Aorta (tissue), 5 donors: ENCODE data around the gene FAM83F. TPM values are rescaled to one million over a fixed set of nuclear protein-coding genes. Genes with fewer than 3 reads are reported as not detected.

ENCODE experiments used
- ATAC-seq: fragments of 200-7000 bp; cut with Tn5 transposase; one replicate; pipeline ENCODE4 v1.9.1; 2022; ENCODE audit warnings: moderate library complexity; ENCODE audit not compliant: low FRiP score
- DNase-seq, 2 donors: peaks; one replicate each; pipeline ENCODE4 v3.0.0-alpha.2; 2020
- H3K27ac ChIP-seq, 2 donors: one replicate each; pipeline ENCODE4 v1.5.1; 2013; ENCODE audit warnings: low read length in 2 of 2, mild to moderate bottlenecking in 2 of 2, moderate library complexity in 2 of 2, control low read depth in 1 of 2, inconsistent platforms in 1 of 2, low read depth in 1 of 2
- H3K27me3 ChIP-seq, 2 donors: one replicate each; pipeline ENCODE4 v1.6.1; 2013; ENCODE audit warnings: control low read depth in 1 of 2, low read length in 1 of 2, mild to moderate bottlenecking in 1 of 2, moderate library complexity in 1 of 2; ENCODE audit not compliant: insufficient read depth in 2 of 2, control insufficient read depth in 1 of 2
- H3K36me3 ChIP-seq, 2 donors: one replicate each; pipeline ENCODE4 v1.6.1; 2013; ENCODE audit warnings: control low read depth in 1 of 2, low read length in 1 of 2, mild to moderate bottlenecking in 1 of 2; ENCODE audit not compliant: insufficient read depth in 2 of 2, control insufficient read depth in 1 of 2
- H3K4me1 ChIP-seq, 2 donors: one replicate each; pipeline ENCODE4 v1.6.1; 2013; ENCODE audit warnings: low read length in 2 of 2, control low read depth in 1 of 2, mild to moderate bottlenecking in 1 of 2, moderate library complexity in 1 of 2; ENCODE audit not compliant: insufficient read depth in 2 of 2, control insufficient read depth in 1 of 2
- H3K4me3 ChIP-seq, 2 donors: one replicate each; pipeline ENCODE4 v1.5.1; 2013; ENCODE audit warnings: low read length in 2 of 2, control low read depth in 1 of 2, mild to moderate bottlenecking in 1 of 2
- H3K9me3 ChIP-seq: one replicate; pipeline ENCODE4 v1.6.1; 2013; ENCODE audit warnings: mild to moderate bottlenecking, low read length; ENCODE audit not compliant: control insufficient read depth
- WGBS, 2 donors: extraction: QIAGEN DNeasy Blood & Tissue Kit; methylation state at CpG; one replicate each; pipeline ENCODE4 v1.1.7; 2013; 5-methylcytosine and 5-hydroxymethylcytosine counted together
- intact Hi-C, 2 donors: fragments of 100-400 bp; cut with DNase I; formaldehyde crosslinking; loops; one replicate each; pipeline versions ENCODE4 v1.14.2 to v1.15.0; 2022
- polyA plus RNA-seq, 2 donors: library from polyadenylated mRNA; stranded (reverse); fragments of 200-250 nt; gene quantifications; one replicate each; pipeline ENCODE4 v1.2.3, GENCODE V29; 2013
- total RNA-seq, 2 donors: library from RNA; stranded (reverse); fragmentation: NEBNext Ultra II Directional; extraction: Animal tissue kit (Norgen Biotek cat#: 25700); gene quantifications; one replicate each; pipeline ENCODE4 v1.2.1, GENCODE V29; 2021
- donor health status: healthy with polysubstance abuse.
- donor health status: Bipolar disorder and iron deficiency.
- donor health status: DM: no; HTN: no; CAD: no.
- donor health status: DM: no; HTN: no; CAD: no.
- donor health status: DM: yes; HTN: yes; CAD: no.

Gene FAM83F
- total and polyA plus RNA-seq, 4 donors = 0.15 to 0.88 (median 0.84) TPM; not detected in 1

- ATAC-seq (no peak), DNase-seq (no peak)
- no peaks in the 10 kb centered on the region for H3K27me3 ChIP-seq
- no peak overlapping the region for H3K4me3 ChIP-seq
- no peaks in the 10 kb centered on the region for H3K9me3 ChIP-seq
- intact Hi-C loops = loop anchor here (5.0 to 10.0 kb wide), 3 partner anchors 233 to 303 kb away; partner anchors contain the start of gene ADSL (in 1 of the 2)
- no peak overlapping the region for H3K27ac ChIP-seq
- H3K36me3 ChIP-seq = no peaks in the 10 kb centered on the region
- H3K4me1 ChIP-seq = peaks cover 0 to 2% of the 10 kb centered on the region in 2 donors
- 63 to 68% methylated on average over 8 of the region's 8 CpGs for WGBS, 2 donors
Measured at GRCh38 chr22:40041366-40042137, 46.8 kb downstream of the FAM83F start.

DNA sequence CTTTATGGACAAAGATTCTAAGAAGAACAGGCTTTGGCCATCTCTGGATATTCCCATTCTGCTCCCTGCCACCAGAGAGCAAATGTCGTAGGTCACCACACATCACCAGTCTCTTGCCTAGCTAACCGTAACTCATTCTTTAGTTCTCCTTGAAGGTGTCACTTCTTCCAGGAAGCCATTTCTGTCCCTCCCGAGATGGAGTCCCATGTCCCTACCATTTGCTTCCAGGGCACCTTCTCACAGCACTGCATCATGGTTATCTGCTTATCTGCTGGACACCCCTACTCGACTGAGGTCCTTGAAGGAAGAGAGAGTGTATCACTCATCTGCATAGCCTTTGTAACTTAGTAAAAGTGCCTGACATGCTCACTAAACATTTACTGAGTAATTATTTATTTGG, 47.6 kb downstream of the FAM83F start:
- no peaks in the 10 kb centered on the region for H3K9me3 ChIP-seq
- no peak overlapping the region for H3K27ac ChIP-seq
- no peaks in the 10 kb centered on the region for H3K36me3 ChIP-seq
- no peak for DNase-seq
- 83 to 85% methylated on average over 4 of the region's 4 CpGs for WGBS, 2 donors
- no peaks in the 10 kb centered on the region for H3K27me3 ChIP-seq
- no peak overlapping the region for H3K4me3 ChIP-seq
- intact Hi-C loops = loop anchor here (5.0 to 10.0 kb wide), 3 partner anchors 232 to 302 kb away; partner anchors contain the start of gene ADSL (in 1 of the 2)
- ATAC-seq = no peak
- H3K4me1 ChIP-seq = peaks cover 0 to 2% of the 10 kb centered on the region in 2 donors

- ATAC-seq (peak; percentile 24), DNase-seq (no peak)
- intact Hi-C loops = loop anchor here (5.0 to 10.0 kb wide), 3 partner anchors 232 to 302 kb away; partner anchors contain the start of gene ADSL (in 1 of the 2)
- Histone ChIP-seq H3K27ac (no peak overlapping the region), H3K36me3 (no peaks in the 10 kb centered on the region), H3K9me3 (no peaks in the 10 kb centered on the region), H3K27me3 (no peaks in the 10 kb centered on the region), H3K4me1 (peaks cover 0 to 2% of the 10 kb centered on the region in 2 donors), H3K4me3 (no peak overlapping the region)
- WGBS, 2 donors = 72 to 75% methylated on average over 8 of the region's 8 CpGs
Measured at GRCh38 chr22:40043081-40043480, 48.3 kb downstream of the FAM83F start.

GRCh38 chr22:40043793-40044101, 49.0 kb downstream of the FAM83F start:
- peak overlapping the region; percentile 72 to 83 for H3K27ac ChIP-seq
- no peak for ATAC-seq
- no peak for DNase-seq
- peaks cover 0 to 2% of the 10 kb centered on the region in 2 donors for H3K4me1 ChIP-seq
- intact Hi-C loops = loop anchor here (1.0 to 10.0 kb wide), 5 partner anchors 134 to 303 kb away; partner anchors contain the start of genes ADSL (in 2 of the 2) and TNRC6B (in 1 of the 2)
- peak overlapping the region; percentile 56 to 68 for H3K4me3 ChIP-seq
- WGBS, 2 donors = 41% methylated on average over 5 of the region's 5 CpGs
- no peaks in the 10 kb centered on the region for H3K27me3 ChIP-seq
- H3K36me3 ChIP-seq = no peaks in the 10 kb centered on the region
- H3K9me3 ChIP-seq = no peaks in the 10 kb centered on the region

GRCh38 chr22:40044102-40044869, 49.5 kb downstream of the FAM83F start:
- DNase-seq (peak; percentile 98), ATAC-seq (peak; percentile 97)
- peak overlapping the region; percentile 89 to 93 for H3K27ac ChIP-seq
- H3K27me3 ChIP-seq = no peaks in the 10 kb centered on the region
- no peaks in the 10 kb centered on the region for H3K36me3 ChIP-seq
- H3K4me1 ChIP-seq = peaks cover 0 to 2% of the 10 kb centered on the region in 2 donors
- no peaks in the 10 kb centered on the region for H3K9me3 ChIP-seq
- WGBS, 2 donors = 0% methylated on average over 34 of the region's 34 CpGs
- peak overlapping the region; percentile 93 for H3K4me3 ChIP-seq
- intact Hi-C loops = loop anchor here (1.0 to 10.0 kb wide), 5 partner anchors 133 to 303 kb away; partner anchors contain the start of genes ADSL (in 2 of the 2) and TNRC6B (in 1 of the 2)

DNA sequence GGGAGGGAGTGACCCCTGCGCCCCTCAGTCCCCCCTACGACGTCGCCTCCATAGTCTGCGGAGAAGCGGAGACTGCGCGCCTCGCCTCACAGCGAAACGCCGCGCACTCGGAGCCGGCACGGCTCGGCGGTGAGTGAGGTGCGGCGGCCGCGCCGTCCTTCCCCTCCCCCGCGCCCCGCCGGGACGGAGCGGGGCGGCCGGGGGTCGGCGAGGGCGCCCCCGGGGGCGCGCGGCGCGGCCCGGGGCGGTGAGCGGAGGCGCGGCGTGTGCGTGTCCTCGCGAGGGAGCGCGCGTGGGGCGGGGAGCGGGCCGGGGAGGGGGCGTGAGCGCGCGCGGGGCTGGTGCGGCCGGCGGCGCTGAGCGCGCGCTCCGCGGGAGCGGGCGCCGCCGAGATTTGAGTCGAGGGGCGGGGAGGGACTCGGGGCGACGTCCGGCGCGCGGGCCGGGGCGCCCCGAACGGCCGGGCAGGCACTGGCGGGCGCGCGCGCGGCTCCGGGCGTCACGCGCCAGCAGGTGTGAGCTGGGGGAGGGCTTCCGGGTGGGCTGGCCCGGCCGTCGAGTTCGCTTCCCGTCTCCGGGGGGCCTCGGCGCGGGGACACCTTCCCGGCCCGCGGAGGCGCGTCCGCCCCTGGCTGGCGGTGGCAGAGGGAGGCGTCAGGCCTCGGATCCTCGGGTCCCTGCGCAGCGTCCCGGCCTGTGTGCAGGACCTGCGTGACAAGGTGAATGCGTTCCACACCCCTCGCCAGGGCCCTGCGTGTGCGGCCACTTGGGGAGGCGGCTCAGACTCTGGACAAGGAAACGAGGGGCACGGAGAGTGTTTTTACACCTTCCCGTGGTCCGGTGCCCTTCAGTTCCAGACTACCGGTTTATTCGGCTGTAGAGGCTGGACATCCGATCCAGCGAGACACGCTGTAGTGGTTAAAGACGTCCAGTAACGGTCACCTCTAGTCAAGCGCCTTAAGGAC, 50.4 kb downstream of the FAM83F start:
- Histone ChIP-seq H3K9me3 (no peaks in the 10 kb centered on the region), H3K36me3 (no peaks in the 10 kb centered on the region), H3K4me3 (peak overlapping the region; percentile 93), H3K4me1 (peaks cover 0 to 2% of the 10 kb centered on the region in 2 donors), H3K27ac (peak overlapping the region; percentile 89 to 93), H3K27me3 (no peaks in the 10 kb centered on the region)
- intact Hi-C loops = loop anchor here (1.0 to 10.0 kb wide), 5 partner anchors 132 to 302 kb away; partner anchors contain the start of genes ADSL (in 2 of the 2) and TNRC6B (in 1 of the 2)
- ATAC-seq (peak; percentile 34), DNase-seq (peak; percentile 68 to 86)
- WGBS, 2 donors = 1% methylated on average over 59 to 138 of the region's 138 CpGs

DNA sequence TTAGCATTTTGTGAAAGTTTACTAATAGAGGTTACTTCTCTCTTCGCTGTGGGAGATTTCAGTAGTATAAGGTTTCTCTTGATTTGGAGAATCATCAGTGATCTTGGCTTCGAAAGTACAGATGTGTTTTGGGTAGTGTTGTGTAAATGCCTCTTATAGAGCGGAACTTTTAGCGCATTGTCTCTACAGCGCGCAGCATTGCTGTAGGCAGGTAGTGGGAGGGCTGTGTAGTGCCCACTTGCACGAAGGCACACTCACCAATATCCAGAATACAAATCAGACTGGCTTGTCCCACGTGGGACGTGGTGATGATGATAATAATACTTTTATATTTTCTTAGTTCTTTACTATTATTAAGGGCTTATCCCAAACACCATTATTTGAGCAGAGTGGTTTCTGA, 51.4 kb downstream of the FAM83F start:
- intact Hi-C loops = loop anchor here in 1 of 2 donors (10.0 kb wide), 2 partner anchors 229 to 299 kb away; partner anchors contain the start of gene ADSL
- no peak for ATAC-seq
- Histone ChIP-seq H3K9me3 (no peaks in the 10 kb centered on the region), H3K4me3 (no peak overlapping the region), H3K27me3 (no peaks in the 10 kb centered on the region), H3K4me1 (peaks cover 0 to 2% of the 10 kb centered on the region in 2 donors), H3K36me3 (no peaks in the 10 kb centered on the region), H3K27ac (no peak overlapping the region)
- WGBS, 2 donors = 80 to 86% methylated on average over 9 of the region's 9 CpGs
- DNase-seq = no peak
